ENCODE measurements around the gene MLIP.
"Not testable (repeated sequence)": the region's sequence is repeated elsewhere in the genome, so short reads cannot be mapped to it uniquely, and the experiment has no call there.

The MLIP gene

DNA sequence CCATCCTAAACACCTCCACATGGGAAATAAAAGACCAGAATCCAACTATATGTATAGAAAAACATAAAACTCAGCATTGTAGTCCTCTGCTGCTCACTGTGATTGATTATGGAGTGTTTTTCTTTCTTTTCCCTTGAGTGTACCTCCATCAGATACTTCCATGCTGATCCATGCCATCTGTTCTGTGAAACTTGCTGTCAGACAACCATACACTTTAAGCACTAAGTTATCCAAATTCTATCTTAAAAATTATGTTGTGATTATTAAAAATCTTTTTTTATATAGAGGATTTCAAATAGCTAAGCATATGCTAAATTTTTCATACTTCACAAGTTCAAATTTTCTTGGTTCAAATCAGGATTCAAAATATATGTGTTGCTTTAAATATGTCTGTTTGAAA lies 105.1 kb downstream of the MLIP start:
- in situ Hi-C loops (cut with MboI; ENCODE audit: low sequenced_read_pairs), result no loop called here

DNA sequence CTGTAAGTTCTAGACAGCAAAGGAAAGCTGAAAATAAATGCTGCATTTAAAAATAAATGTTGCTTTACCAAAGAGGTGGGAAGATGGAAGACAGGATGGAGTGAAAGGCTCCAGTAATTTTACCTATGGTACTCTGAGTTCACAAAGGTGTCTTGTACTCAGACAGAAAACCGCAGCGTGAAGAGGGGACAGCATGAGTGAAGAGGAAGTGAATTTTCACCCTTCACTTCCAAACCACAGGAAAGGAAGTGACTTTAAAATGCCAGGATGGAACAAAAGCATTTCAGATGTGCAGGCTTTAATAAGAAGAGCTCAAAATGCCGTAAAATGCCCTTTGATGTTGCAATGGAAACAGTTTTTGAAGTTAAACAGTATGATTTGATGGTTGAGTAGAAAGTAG lies 105.8 kb downstream of the MLIP start:
- in situ Hi-C loops (cut with MboI; ENCODE audit: low sequenced_read_pairs), result no loop called here

DNA sequence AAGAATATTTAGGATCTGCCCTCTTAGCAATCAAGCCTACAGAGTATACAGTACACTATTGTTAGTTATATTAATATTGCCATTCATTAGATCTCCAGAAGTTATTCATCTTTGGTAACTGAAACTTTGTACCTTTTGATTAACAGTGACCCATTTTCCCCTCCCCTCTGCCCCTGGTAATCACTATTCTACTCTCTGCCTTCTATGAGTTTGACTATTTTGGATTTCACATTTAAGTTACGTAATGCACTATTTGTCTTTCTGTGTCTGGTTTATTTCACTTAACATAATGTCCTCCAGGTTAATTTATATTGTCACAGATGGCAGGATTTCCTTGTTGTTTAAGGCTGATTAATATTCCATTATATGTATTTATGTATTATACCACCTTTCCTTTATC lies 111.0 kb downstream of the MLIP start:
- in situ Hi-C loops (cut with MboI; ENCODE audit: low sequenced_read_pairs), result no loop called here

DNA sequence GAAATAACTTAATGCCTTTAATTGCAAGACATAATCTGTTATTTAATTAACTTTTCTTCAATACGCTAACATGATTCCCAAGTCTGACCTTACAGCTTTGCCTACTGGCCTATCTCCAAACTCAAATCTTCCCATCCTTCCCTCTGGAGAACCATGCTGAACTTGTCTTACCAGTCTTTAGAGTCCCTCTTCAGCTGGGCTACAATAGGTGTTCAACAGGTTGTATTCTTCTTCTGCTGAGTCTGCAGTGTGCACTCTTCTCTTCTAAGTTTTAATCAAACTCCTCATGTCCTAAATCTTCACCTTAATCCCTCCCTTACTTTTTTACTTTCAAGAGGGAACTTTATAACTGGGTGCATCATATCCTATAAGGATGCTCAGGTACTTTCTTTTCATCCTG lies 121.5 kb downstream of the MLIP start:
- in situ Hi-C loops (cut with MboI; ENCODE audit: low sequenced_read_pairs), result no loop called here

DNA sequence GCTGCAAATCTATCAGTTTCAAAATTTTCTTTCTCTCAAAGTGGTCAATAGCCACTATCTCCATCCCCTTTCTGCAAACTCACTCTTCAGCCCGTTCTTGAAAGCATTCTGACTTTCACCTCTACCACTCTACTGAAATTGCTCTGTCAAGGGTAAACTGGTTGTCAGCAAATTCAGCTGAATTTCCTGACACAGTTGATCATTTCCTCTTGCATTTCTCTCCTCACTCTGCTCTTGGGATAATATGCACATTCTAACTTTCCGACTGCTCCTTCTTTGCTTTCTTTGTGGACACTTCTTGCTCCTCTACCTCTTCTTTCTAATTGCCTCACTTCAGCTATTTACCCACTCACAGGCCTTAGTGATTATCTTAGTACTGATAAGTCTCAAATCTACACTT lies 123.3 kb downstream of the MLIP start:
- in situ Hi-C loops (cut with MboI; ENCODE audit: low sequenced_read_pairs), result no loop called here

DNA sequence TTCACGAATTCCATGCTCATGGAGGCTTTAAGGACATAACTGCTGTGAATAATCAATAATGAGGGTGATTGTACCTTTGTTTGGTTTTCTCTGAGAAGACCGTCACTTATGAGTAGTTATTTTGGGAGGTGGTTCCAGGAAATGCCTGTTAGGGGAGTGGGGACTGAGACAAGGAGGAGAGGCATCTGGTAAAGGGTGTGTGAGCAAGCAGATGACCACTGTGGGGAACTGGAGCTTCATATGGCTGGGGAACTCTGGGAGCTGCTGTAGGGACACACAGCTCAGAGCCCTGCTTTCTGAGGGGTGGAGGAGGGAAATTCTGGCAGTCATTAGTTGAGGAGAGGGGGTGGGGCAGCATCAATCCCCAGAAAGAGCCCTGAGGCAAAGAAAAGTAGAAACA lies 125.7 kb downstream of the MLIP start:
- in situ Hi-C loops (cut with MboI; ENCODE audit: low sequenced_read_pairs), result no loop called here

DNA sequence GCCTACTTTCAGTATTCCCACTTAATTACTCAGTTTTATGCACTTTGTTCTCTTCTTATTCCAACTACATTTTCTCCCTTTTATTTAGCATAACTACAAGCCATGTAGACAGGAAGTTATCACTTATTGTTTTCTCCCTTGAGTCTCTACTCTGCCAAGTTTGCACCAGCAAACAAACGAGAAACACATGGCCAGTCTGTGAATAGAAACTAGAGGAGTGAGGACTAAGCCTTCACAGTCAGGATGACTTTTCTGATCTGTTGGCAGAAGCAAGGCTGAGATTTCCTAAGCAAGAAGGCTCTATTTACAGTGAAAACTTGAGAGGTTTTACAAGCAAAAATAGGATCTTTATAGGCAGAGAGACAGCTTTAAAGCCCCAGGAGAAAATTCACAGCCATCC lies 127.2 kb downstream of the MLIP start:
- in situ Hi-C loops (cut with MboI; ENCODE audit: low sequenced_read_pairs), result no loop called here

DNA sequence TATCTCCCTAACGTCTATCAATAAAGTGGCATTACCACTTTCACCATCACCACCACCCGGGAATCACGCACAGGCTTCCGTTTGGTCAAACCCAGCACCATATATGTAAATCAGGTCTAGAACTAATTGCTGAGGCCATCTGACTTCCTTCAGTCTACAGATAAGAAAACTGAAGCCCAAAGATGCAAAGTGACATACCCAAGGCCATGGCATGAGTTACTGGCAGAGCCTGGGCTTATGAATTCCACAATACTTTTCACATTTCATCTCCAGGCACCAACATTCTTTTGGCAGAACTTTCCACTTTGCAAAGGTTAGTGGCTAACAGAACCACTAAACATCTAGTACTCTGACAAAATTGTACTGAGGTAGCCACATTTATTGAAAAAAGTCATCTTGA lies 132.5 kb downstream of the MLIP start:
- in situ Hi-C loops (cut with MboI; ENCODE audit: low sequenced_read_pairs), result no loop called here

DNA sequence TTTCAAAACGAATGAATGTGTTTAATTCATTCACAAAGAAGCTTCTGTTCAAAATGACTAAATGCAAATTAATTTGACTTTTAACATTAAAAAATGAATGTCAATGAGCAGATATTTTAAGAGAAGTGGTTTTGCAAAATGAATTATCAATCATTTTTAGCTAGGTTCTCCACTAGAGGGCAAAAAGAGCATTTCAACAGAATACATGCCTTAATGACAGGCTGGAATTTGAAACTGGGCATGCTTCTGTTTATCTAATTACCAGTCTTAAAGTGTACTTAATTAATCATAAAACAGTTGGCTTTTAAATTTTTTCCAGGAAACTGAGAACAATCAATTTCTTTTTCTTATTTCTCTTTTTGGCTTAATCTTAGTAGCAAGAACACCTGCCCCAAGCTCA lies 133.2 kb downstream of the MLIP start:
- in situ Hi-C loops (cut with MboI; ENCODE audit: low sequenced_read_pairs), result no loop called here

DNA sequence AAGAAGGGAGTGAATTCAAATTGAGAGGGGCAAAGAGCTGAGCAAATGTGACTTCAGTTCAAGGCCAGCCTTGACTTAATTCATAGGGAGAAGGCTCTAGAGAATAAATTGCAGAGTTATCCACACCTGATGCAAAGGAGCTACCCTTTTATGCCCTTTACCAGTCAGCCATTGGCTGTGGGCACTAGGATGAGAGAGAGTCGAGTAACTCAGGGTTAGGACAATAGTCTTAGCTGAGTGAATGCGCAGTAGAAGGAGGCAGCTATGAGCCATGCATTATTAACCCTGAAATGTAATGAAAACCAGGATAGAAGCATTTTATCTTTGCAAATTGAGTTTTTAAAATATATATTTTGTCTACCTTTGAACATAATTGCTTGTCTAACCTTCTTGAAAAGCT lies 134.0 kb downstream of the MLIP start:
- in situ Hi-C loops (cut with MboI; ENCODE audit: low sequenced_read_pairs), result no loop called here

DNA sequence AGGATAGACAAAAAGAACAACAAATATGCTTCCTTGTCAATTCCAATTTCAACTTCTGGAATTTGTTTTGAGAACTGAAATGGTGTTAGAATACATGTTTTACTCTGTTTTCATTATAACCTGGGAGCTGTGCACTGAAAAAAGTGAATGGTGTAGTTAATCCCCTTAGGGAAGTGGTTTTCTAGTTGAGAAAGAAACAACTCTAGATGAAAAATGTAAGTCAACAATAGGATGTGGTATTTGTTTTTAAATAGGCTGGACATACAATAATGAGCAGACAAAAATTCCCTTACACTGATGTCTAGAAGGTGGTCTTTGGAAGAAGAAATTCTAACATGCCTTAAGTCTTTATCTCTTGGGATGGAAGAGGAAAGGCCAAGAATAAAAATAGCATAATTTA lies 137.1 kb downstream of the MLIP start:
- in situ Hi-C loops (cut with MboI; ENCODE audit: low sequenced_read_pairs), result no loop called here

DNA sequence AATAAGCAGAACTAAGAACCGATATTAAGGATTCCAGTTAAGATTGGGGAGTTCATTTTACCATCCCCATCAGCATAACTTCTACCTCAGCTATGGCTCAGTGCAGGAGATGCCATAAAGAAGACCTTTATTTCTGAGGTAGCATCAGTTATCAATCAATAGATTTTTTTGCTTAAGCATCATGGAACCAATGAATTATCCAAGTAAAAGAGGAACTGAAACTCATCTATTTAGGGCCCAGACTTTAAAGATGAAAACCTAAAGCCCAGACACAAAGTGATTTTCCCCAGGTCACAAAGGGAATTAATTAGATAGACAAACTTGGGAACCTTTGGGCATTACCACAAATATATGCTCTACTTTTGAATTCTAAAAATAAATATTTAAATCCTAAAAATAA lies 137.8 kb downstream of the MLIP start:
- in situ Hi-C loops (cut with MboI; ENCODE audit: low sequenced_read_pairs), result no loop called here

DNA sequence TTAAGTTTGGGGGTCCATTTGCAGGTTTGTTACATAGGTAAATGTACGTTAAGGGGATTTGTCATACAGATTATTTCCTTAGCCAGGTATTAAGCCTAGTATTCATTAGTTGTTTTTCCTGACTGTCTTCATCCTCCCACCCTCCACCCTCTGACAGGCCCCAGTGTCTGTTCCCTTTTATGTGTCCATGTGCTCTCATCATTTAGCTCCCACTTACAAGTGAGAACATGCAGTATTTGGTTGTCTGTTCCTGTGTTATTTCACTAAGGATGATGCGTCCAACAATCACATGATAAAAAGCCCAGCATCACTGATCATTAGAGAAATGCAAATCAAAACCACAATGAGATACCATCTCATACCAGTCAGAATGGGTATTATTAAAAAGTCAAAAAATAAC lies 138.6 kb downstream of the MLIP start:
- in situ Hi-C loops (cut with MboI; ENCODE audit: low sequenced_read_pairs), result not testable (repeated sequence)

DNA sequence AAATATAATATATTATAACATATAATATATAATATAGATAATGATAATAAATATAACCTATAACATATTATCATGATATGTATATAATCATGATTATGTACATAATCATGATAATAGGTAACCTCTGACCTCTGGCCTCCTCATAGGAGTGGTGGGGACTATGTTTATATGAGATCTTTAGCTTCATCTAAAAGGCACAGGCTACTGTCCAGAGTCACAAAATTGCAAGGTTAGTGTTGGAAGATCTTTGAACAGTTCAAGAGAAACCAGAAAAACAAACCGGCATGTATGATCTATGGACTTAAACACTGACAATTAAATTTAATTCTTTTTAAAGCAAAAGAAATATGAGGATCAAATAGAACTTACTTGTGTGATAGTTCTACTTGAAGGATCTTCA lies 141.3 kb downstream of the MLIP start:
- in situ Hi-C loops (cut with MboI; ENCODE audit: low sequenced_read_pairs), result no loop called here

DNA sequence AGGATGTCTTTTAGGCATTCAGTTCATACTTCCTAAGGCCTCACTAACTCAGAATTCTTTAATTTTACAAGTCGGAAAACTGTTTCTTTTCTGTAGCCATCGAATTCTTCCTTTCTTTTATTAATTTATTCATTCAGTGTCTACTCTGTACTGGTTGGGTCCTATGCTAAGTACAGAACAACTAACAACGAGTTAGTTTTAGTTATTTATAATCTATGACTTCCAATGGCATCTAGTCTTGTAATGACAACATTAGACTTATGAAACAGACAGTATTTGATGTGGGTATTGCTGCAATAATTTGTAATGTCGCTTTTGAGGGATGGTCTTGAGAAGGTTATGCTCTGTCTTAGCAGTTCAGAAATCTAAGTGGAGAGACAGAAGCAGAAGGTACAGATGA lies 141.7 kb downstream of the MLIP start:
- in situ Hi-C loops (cut with MboI; ENCODE audit: low sequenced_read_pairs), result no loop called here

DNA sequence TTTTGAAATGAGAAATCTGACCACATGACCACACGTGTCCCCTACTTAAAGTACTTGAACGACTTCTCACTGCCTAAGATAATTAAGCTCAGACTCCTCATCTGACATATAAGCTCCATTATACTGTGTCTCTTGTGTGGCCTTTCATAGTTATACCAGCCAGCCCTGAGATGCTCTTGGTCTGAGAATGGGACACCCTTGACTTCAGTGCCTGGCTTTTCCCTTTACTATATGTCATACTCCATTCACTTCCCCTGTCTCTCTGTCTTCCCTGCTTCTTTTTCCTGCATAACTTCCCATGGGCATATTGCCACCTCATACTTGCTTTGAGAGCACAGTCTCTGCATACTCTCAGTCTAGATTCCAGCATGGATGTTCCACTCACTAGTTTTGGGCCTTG lies 143.6 kb downstream of the MLIP start:
- in situ Hi-C loops (cut with MboI; ENCODE audit: low sequenced_read_pairs), result no loop called here

DNA sequence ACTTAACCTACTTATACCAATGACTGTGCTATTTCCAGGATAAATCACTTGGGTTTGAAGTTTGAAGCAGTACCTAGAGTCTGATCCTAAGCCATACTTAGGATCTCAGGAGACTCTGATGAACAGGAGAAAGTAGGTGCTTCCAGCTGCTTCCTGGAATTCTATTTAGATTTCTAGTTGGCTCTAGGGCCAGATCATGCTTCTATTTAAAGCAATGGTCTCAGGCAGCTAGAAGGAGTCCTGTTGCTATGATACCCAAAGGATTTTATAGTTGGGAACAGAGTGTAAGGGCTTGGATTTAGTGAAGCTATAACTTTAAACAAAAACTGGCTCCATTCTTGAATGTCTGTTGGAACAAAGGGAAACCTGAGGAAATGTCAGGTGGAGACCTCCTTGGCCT lies 144.6 kb downstream of the MLIP start:
- in situ Hi-C loops (cut with MboI; ENCODE audit: low sequenced_read_pairs), result no loop called here

DNA sequence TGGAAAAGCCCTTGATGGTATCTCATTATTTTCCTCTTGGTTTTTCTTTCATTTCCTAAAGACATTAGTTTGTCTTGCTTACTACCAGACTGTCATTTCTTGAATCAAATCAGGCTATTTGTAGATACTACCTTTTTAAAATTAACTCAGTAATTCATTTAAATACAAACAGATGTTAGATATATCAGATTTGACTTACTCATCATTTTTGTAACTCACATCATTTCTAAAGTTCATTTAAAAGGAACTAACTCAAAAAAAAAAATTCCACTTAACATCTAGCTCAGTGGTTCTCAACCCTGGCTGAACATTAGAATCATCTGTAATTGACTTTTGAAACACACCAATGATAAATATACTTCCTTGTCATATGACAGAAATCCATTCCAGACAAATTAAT lies 148.8 kb downstream of the MLIP start:
- in situ Hi-C loops (cut with MboI; ENCODE audit: low sequenced_read_pairs), result no loop called here

DNA sequence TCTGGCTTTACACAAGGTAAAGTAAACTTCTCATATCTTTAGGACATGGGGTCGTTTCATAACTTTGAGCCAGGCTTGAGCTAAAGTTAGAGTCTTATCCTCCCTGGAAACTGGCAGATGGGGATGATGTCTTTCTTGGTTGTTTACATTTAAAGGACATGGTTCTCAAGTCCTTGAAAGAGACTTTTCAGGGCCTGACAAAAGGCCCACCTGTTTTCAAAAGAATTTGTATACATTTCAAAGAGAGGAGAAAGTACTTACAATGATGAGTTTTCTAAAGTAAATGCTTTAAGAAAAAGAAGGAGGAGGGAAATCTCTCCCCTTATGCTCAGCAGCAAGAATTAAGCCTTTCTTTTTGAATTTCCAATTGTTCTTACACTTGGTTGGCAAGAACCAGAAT lies 151.3 kb downstream of the MLIP start:
- in situ Hi-C loops (cut with MboI; ENCODE audit: low sequenced_read_pairs), result no loop called here

DNA sequence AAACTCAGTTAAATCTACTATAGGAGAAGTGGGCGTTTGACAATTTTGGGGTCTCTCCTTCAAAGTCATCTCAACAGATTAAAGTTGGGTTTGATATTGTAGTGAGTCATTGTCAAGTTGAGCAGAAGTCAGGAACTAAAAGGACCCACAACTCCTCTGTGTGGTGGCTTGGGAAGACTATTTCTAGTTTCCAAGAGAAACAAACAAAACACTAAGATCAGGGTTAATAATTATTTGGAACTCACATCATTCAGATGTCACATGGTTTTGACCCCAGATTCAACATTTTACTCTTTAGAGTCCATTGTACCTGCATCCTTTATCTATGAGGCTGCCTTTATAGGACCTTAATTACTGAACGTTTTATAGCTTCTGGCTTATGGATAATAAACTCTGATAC lies 151.7 kb downstream of the MLIP start:
- in situ Hi-C loops (cut with MboI; ENCODE audit: low sequenced_read_pairs), result no loop called here

DNA sequence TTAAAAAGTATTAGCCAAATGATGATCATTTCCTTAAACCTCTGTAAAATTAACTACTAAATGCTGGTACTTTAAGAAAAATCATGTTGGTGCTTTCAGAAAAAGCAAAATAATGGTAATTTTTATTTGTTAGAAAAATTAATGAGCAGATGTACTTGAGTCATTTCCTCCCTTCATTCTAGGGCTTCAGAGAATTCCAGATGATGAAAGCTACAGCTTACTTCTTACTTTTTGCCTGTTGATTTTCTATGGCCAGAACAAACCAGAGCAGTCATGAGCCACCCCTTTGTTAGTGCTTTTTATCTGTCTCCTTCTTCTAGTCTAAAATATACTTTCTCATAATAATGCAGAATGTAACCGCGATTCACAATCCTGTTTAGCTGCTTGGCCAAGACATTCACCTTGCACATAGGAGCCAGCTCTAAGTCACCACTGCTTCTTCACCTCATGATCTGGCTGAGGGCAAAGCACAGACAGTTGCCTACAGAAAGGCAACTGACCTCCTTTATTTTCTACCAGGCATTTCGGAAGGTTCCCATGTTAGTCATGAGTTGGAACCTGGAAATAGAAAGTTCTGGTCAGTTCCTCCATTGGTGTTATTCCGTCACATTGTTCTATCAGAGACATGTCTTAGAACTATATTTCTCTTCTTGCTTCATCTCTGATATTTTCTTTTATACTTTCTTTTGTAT lies 153.5 kb downstream of the MLIP start:
- in situ Hi-C loops (cut with MboI; ENCODE audit: low sequenced_read_pairs), result no loop called here

DNA sequence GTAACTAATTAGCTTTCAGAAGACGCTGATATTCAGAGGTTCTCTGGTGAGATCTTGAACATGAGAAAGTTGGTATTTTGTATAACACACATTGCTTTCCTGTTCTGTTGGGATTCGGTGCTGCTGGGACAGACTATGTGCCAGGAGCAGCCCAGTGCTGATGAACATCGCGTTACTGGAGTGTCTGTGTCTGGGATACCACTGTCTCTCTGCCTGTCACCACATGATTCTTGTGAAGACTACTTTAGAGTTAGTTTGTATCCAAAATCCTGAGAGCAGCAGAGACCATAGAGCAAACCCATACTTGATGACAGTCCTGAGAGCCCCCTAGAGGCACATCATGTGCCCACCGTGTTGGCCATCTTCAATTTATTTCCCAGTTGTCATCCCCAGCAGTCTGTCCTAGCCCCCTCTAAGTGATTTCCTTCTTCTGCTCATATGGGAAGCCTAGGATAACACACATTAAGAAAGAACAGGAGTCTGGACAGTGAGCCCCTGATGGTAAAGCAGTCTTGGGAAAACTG lies 155.2 kb downstream of the MLIP start:
- in situ Hi-C loops (cut with MboI; ENCODE audit: low sequenced_read_pairs), result no loop called here

DNA sequence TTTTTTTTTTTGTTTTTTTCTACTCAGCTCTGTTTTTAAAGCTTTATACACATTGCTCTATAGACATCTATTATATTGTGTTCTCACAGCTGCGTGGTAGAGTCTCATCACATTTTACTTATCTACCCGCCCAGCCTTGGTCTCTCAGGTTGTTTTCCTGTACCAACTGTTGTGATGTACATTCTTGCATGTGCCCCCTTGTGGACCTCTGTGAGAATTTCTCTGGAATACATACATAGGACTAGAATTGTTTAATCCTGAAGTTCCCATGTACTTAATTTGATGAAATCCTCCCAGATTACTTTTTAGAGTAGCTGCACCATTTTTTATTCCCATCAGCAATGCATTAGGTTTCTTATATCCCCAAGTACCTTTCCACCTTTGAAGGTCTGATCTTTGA lies 156.6 kb downstream of the MLIP start:
- in situ Hi-C loops (cut with MboI; ENCODE audit: low sequenced_read_pairs), result no loop called here
